Ishikawa (cell line): ENCODE results near the gene SYT7.

ENCODE experiments used
- CEBPB ChIP-seq: IDR thresholded peaks from 2 replicates; pipeline ENCODE4 v1.6.1; 2012
- CREB1 ChIP-seq: IDR thresholded peaks from 2 replicates; pipeline ENCODE4 v1.6.1; 2012; ENCODE audit warnings: low read depth
- EGR1 ChIP-seq: IDR thresholded peaks from 2 replicates; pipeline ENCODE4 v1.6.1; 2012
- EP300 ChIP-seq: IDR thresholded peaks from 2 replicates; pipeline ENCODE4 v1.6.1; 2012; ENCODE audit warnings: borderline replicate concordance
- FOXM1 ChIP-seq: IDR thresholded peaks from 2 replicates; pipeline ENCODE4 v1.6.1; 2012; ENCODE audit warnings: low read depth, borderline replicate concordance
- NFIC ChIP-seq: IDR thresholded peaks from 2 replicates; pipeline ENCODE4 v1.6.1; 2012
- RAD21 ChIP-seq: IDR thresholded peaks from 2 replicates; pipeline ENCODE4 v1.6.1; 2012; ENCODE audit warnings: low read depth
- TAF1 ChIP-seq: IDR thresholded peaks from 2 replicates; pipeline ENCODE4 v1.6.1; 2012; ENCODE audit warnings: low read depth, mild to moderate bottlenecking
- TCF12 ChIP-seq: IDR thresholded peaks from 2 replicates; pipeline ENCODE4 v1.6.1; 2012; ENCODE audit warnings: low read depth
- TEAD4 ChIP-seq: IDR thresholded peaks from 2 replicates; pipeline ENCODE4 v1.6.1; 2012
- YY1 ChIP-seq: IDR thresholded peaks from 2 replicates; pipeline ENCODE4 v1.6.1; 2012; ENCODE audit warnings: low read depth
- ZBTB7A ChIP-seq: IDR thresholded peaks from 2 replicates; pipeline ENCODE4 v1.6.1; 2012; ENCODE audit warnings: low read depth
- TF ChIP-seq, protein P1 (sequence below): IDR thresholded peaks from 2 replicates; pipeline ENCODE4 v1.6.1; 2012; ENCODE audit warnings: low read depth, mild to moderate bottlenecking
- TF ChIP-seq, protein P2 (sequence below): IDR thresholded peaks from 2 replicates; pipeline ENCODE4 v1.6.1; 2012
- TF ChIP-seq, protein P3 (sequence below): IDR thresholded peaks from 2 replicates; pipeline ENCODE4 v1.6.1; 2012

SYT7 gene

DNA sequence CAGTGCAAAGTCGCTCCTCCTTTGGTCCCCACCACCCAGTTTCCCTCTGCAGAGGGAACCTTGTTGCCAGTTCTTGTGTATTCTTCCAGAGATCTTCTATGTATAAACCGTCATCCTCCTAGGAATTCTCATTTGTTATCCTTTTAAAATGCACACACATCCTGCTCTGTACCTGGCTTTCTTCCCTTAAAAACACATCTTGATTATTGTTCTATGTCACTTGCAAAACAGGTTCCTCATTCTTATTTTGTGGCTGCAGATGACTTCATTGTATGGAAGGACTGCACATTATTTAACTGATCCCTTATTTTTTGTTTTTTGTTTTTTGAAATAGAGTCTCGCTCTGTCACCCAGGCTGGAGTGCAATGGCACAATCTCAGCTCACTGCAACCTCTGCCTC is 26.6 kb upstream of the SYT7 start:
- TF ChIP-seq ZBTB7A (no peak), NFIC (no peak), CREB1 (no peak), EP300 (no peak), TCF12 (no peak), TAF1 (no peak), FOXM1 (no peak), EGR1 (no peak), TEAD4 (no peak), RAD21 (no peak), CEBPB (no peak), YY1 (no peak)
- TF ChIP-seq, protein P1, sequence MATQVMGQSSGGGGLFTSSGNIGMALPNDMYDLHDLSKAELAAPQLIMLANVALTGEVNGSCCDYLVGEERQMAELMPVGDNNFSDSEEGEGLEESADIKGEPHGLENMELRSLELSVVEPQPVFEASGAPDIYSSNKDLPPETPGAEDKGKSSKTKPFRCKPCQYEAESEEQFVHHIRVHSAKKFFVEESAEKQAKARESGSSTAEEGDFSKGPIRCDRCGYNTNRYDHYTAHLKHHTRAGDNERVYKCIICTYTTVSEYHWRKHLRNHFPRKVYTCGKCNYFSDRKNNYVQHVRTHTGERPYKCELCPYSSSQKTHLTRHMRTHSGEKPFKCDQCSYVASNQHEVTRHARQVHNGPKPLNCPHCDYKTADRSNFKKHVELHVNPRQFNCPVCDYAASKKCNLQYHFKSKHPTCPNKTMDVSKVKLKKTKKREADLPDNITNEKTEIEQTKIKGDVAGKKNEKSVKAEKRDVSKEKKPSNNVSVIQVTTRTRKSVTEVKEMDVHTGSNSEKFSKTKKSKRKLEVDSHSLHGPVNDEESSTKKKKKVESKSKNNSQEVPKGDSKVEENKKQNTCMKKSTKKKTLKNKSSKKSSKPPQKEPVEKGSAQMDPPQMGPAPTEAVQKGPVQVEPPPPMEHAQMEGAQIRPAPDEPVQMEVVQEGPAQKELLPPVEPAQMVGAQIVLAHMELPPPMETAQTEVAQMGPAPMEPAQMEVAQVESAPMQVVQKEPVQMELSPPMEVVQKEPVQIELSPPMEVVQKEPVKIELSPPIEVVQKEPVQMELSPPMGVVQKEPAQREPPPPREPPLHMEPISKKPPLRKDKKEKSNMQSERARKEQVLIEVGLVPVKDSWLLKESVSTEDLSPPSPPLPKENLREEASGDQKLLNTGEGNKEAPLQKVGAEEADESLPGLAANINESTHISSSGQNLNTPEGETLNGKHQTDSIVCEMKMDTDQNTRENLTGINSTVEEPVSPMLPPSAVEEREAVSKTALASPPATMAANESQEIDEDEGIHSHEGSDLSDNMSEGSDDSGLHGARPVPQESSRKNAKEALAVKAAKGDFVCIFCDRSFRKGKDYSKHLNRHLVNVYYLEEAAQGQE = no peak
- TF ChIP-seq, protein P2, sequence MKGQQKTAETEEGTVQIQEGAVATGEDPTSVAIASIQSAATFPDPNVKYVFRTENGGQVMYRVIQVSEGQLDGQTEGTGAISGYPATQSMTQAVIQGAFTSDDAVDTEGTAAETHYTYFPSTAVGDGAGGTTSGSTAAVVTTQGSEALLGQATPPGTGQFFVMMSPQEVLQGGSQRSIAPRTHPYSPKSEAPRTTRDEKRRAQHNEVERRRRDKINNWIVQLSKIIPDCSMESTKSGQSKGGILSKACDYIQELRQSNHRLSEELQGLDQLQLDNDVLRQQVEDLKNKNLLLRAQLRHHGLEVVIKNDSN = no peak
- TF ChIP-seq, protein P3, sequence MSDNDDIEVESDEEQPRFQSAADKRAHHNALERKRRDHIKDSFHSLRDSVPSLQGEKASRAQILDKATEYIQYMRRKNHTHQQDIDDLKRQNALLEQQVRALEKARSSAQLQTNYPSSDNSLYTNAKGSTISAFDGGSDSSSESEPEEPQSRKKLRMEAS = no peak

DNA sequence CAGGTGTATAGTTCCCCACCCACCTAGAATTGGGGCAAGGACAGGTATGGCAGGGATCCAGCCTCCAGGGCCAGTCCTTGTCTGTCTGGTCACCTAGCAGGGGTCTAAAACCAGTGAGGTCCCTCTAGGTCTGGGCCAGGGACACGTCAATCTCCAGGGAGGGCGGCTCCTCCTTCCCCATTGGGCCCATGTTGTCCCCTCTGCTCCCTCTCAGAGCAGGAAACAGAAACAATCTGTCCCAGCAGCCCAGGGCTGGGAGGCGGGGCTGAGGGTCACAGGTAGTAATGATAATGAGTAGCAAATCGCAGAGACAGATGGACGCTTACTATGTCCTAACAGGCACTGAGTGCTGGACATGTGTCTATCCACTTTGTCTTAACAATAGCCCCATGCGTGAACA is 22.8 kb upstream of the SYT7 start:
- TF ChIP-seq FOXM1 (no peak), YY1 (no peak)

DNA sequence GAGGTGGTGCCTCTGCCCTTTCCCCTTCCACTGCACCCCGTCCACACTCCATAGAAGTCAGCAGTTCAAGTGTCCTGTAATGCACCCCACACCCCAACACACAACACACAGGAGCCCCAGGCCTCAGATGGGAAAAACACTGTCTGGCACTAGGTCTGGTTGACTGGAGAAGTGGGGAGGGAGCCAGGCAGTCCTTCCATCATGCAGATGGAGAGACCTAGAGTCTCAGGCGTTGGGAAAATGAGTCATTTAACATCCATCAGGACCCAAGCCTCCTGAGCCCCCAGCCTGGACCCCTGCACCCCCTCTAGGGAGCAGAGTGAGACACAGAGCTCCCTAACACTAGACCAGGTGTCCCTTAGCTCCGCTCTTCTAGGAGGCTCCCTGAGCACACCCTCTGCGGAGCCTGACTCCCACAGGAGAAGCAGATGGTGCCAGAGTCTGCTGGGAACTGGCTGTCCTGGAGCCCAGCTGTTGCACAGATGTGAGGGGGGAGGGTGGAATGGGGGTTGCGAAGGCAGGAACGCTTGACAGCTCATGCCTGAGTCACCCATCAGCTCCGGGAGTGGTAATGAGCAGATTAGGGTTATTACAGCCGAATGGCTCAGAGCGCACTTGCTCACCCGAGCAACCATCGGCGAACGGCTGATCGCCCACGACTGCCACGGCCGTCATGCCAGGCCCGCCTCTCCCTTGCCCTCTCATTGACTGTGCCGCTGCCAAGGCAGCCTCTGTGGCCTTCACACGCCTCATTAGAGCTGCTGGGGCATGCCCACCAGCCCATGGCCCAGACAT is 22.1 kb upstream of the SYT7 start:
- TF ChIP-seq, protein P3 = no peak
- TF ChIP-seq FOXM1 (no peak), RAD21 (no peak), TAF1 (no peak), TEAD4 (no peak), CREB1 (no peak), ZBTB7A (no peak), YY1 (no peak), NFIC (no peak; the same call in 1 of the 2 replicates), TCF12 (no peak), EP300 (no peak), EGR1 (no peak), CEBPB (no peak)
- TF ChIP-seq, protein P2 = no peak
- TF ChIP-seq, protein P1 = no peak

DNA sequence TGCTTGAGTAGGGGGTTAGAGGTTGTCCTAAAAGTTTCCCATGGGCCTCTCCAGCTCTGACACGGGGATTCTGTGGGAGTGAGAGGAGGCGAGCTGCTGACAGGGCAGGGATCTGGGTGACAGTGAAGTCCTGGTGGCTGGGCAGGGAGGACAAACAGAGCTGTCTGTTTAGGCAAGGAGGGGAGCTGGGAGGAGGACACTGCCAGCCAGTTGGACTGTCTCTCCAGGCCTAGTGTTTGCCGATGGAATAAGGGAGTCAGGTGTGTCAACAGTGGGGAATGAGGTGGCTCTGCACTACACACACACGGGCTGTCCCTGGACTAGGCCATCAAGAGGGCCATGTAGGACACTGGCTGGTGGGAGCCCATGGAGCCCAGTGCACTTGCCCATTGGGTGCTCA is 20.6 kb upstream of the SYT7 start:
- TF ChIP-seq NFIC = no peak
- no peak for TF ChIP-seq EGR1
- no peak for TF ChIP-seq EP300
- TF ChIP-seq TEAD4 = no peak
- TF ChIP-seq, protein P3 = no peak
- no peak for TF ChIP-seq YY1
- TF ChIP-seq, protein P1 = no peak
- no peak for TF ChIP-seq CEBPB
- no peak for TF ChIP-seq FOXM1
- no peak for TF ChIP-seq CREB1
- TF ChIP-seq, protein P2 = no peak
- no peak for TF ChIP-seq ZBTB7A
- TF ChIP-seq RAD21 = no peak
- TF ChIP-seq TAF1 = no peak
